Astrocyte (in vitro differentiated cells and primary cell): ENCODE measurements around the gene VSTM5. TPM values are rescaled to one million over a fixed set of nuclear protein-coding genes. Genes with fewer than 3 reads are reported as not detected.
"Not testable (repeated sequence)": the region's sequence is repeated elsewhere in the genome, so short reads cannot be mapped to it uniquely, and the experiment has no call there.

Source experiments
- DNase-seq: peaks from one replicate; pipeline ENCODE4 v3.0.0-alpha.2; 2010; ENCODE audit warnings: low read depth
- FAIRE-seq: peaks from 2 replicates; lab custom pipeline; 2011; peaks lifted over from hg19 to GRCh38; lab: Jason Lieb, UNC
- H2AFZ ChIP-seq: 2 replicates; pipeline ENCODE4 v1.6.0; 2012; ENCODE audit warnings: low read depth, low read length, inconsistent platforms
- H3K27ac ChIP-seq: 2 replicates; pipeline ENCODE4 v1.5.1; 2011; ENCODE audit warnings: low read depth, low read length, inconsistent platforms
- H3K27me3 ChIP-seq: 2 replicates; pipeline ENCODE4 v1.6.0; 2011; ENCODE audit warnings: low read length, inconsistent platforms; ENCODE audit not compliant: insufficient read depth
- H3K36me3 ChIP-seq: 2 replicates; pipeline ENCODE4 v1.5.1; 2011; ENCODE audit warnings: low read length, inconsistent platforms; ENCODE audit not compliant: insufficient read depth
- H3K4me1 ChIP-seq: 2 replicates; pipeline ENCODE4 v1.5.1; 2011; ENCODE audit warnings: low read length, inconsistent platforms; ENCODE audit not compliant: insufficient read depth
- H3K4me2 ChIP-seq: 2 replicates; pipeline ENCODE4 v1.6.0; 2012; ENCODE audit warnings: low read length, inconsistent platforms
- H3K4me3 ChIP-seq: 2 replicates; pipeline ENCODE4 v1.5.1; 2011; ENCODE audit warnings: low read depth, mild to moderate bottlenecking, low read length, inconsistent platforms; ENCODE audit not compliant: insufficient read depth
- H3K79me2 ChIP-seq: 2 replicates; pipeline ENCODE4 v1.6.0; 2012; ENCODE audit warnings: mild to moderate bottlenecking, low read length, inconsistent platforms; ENCODE audit not compliant: insufficient read depth
- H3K9ac ChIP-seq: 2 replicates; pipeline ENCODE4 v1.6.0; 2012; ENCODE audit warnings: mild to moderate bottlenecking, low read length, inconsistent platforms
- H3K9me3 ChIP-seq: 2 replicates; pipeline ENCODE4 v1.5.1; 2012; ENCODE audit warnings: low read depth, mild to moderate bottlenecking, low read length, inconsistent platforms; ENCODE audit not compliant: insufficient read depth
- H4K20me1 ChIP-seq: 2 replicates; pipeline ENCODE4 v1.6.0; 2012; ENCODE audit warnings: low read length, inconsistent platforms; ENCODE audit not compliant: insufficient read depth
- H3K27ac Mint-ChIP-seq: one replicate; pipeline ENCODE4 v1.8.0; 2021; ENCODE audit warnings: mild to moderate bottlenecking, mixed read lengths; ENCODE audit not compliant: unreplicated experiment
- H3K27me3 Mint-ChIP-seq: one replicate; pipeline ENCODE4 v1.8.0; 2021; ENCODE audit warnings: low read depth, mixed read lengths; ENCODE audit not compliant: unreplicated experiment
- H3K36me3 Mint-ChIP-seq: one replicate; pipeline ENCODE4 v1.8.0; 2021; ENCODE audit warnings: low read depth, mixed read lengths; ENCODE audit not compliant: unreplicated experiment
- H3K4me1 Mint-ChIP-seq: one replicate; pipeline ENCODE4 v1.8.0; 2021; ENCODE audit warnings: low read depth, mixed read lengths; ENCODE audit not compliant: unreplicated experiment
- H3K4me3 Mint-ChIP-seq: one replicate; pipeline ENCODE4 v1.8.0; 2021; ENCODE audit warnings: mild to moderate bottlenecking, moderate library complexity, mixed read lengths; ENCODE audit not compliant: unreplicated experiment
- H3K9me3 Mint-ChIP-seq: one replicate; pipeline ENCODE4 v1.8.0; 2021; ENCODE audit warnings: mild to moderate bottlenecking, mixed read lengths; ENCODE audit not compliant: unreplicated experiment
- EZH2 ChIP-seq: IDR thresholded peaks from 2 replicates; pipeline ENCODE4 v1.6.1; 2012; ENCODE audit warnings: mild to moderate bottlenecking, low read length, inconsistent platforms; ENCODE audit not compliant: insufficient read depth
- total RNA-seq: library from RNA; stranded (reverse); gene quantifications from 2 replicates; pipeline ENCODE4 v1.2.1, GENCODE V29; 2021
- TF ChIP-seq, protein P1 (sequence below): IDR thresholded peaks from 2 replicates; pipeline ENCODE4 v1.5.1; 2011; ENCODE audit warnings: low read depth, mild to moderate bottlenecking, inconsistent platforms, low read length, moderate library complexity; ENCODE audit not compliant: insufficient read depth

VSTM5 gene
- total RNA-seq, 1 donor from 2014 or later = 0.45 TPM

DNA sequence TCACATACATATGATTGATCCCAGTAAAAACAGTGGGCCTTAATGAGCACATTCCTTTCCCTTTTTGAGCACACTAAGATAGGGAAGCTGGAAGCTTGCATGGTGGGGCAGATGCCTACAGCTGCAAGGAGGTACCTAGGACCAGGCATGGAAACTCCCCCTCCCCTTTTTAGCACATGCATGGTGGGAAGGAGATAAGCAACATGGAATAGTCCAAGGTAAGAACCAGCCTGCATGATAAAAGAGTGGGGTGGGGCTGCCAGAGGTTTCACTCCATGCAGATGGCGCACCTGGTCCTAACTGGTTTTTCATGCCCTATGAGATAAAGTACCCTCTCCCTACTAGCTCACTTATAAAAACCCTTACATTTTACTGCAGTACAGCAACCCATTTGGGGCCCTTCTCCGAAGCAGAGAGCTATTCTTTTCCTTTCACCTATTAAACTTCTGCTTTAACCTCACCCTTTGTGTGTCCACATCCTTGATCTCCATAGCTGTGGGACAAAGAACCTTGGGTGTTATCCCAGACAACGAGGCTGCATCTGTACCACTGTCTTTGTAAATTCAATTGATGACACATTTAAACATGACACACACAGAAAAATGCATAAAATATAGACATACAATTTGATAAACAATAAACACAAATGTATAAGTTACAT, 40.1 kb upstream of the VSTM5 start:
- Histone ChIP-seq H3K36me3 (no peaks in the 10 kb centered on the region), H3K9ac (no peak overlapping the region), H4K20me1 (no peaks in the 10 kb centered on the region), H3K79me2 (no peaks in the 10 kb centered on the region), H3K4me1 (no peaks in the 10 kb centered on the region), H3K27me3 (peaks cover 2% of the 10 kb centered on the region), H3K4me2 (no peak overlapping the region), H3K4me3 (no peak overlapping the region), H2AFZ (no peak overlapping the region), H3K27ac (no peak overlapping the region), H3K9me3 (no peaks in the 10 kb centered on the region)
- Mint-ChIP-seq H3K27ac (no peak overlapping the region), H3K4me1 (no peaks in the 10 kb centered on the region), H3K9me3 (peaks cover 6% of the 10 kb centered on the region), H3K27me3 (no peaks in the 10 kb centered on the region), H3K4me3 (no peak overlapping the region), H3K36me3 (no peaks in the 10 kb centered on the region)
- no peak for DNase-seq
- FAIRE-seq = no peak
- no peak for TF ChIP-seq EZH2
- TF ChIP-seq, protein P1, sequence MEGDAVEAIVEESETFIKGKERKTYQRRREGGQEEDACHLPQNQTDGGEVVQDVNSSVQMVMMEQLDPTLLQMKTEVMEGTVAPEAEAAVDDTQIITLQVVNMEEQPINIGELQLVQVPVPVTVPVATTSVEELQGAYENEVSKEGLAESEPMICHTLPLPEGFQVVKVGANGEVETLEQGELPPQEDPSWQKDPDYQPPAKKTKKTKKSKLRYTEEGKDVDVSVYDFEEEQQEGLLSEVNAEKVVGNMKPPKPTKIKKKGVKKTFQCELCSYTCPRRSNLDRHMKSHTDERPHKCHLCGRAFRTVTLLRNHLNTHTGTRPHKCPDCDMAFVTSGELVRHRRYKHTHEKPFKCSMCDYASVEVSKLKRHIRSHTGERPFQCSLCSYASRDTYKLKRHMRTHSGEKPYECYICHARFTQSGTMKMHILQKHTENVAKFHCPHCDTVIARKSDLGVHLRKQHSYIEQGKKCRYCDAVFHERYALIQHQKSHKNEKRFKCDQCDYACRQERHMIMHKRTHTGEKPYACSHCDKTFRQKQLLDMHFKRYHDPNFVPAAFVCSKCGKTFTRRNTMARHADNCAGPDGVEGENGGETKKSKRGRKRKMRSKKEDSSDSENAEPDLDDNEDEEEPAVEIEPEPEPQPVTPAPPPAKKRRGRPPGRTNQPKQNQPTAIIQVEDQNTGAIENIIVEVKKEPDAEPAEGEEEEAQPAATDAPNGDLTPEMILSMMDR = no peak

DNA sequence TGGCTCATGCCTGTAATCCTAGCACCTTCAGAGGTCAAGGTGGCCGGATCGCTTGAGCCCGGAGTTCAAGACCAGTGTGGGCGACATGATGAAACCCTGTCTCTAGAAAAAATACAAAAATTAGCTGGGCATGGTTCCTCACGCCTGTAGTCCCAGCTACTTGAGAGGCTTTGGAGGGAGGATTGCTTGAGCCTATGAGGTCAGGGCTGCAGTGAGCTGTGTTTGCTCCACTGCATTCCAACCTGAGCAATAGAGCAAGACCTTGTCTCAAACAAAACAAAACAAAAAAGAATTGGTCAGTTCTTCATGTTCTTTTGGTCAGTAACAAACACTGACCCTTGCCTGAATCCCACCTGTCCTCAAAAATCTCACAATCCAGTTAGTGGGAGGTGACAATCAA, 36.7 kb upstream of the VSTM5 start:
- no peak for TF ChIP-seq EZH2
- TF ChIP-seq, protein P1 = no peak
- no peak overlapping the region for H3K9ac ChIP-seq
- H2AFZ ChIP-seq = no peak overlapping the region
- no peaks in the 10 kb centered on the region for H3K79me2 ChIP-seq
- H4K20me1 ChIP-seq = no peaks in the 10 kb centered on the region
- no peak overlapping the region for H3K4me3 ChIP-seq
- H3K9me3 ChIP-seq = peaks cover 7% of the 10 kb centered on the region
- Mint-ChIP-seq H3K4me1 (no peaks in the 10 kb centered on the region), H3K36me3 (no peaks in the 10 kb centered on the region), H3K27me3 (peaks cover 3% of the 10 kb centered on the region), H3K27ac (no peak overlapping the region), H3K9me3 (peaks cover 7% of the 10 kb centered on the region), H3K4me3 (no peak overlapping the region)
- FAIRE-seq (no peak), DNase-seq (no peak)
- no peak overlapping the region for H3K27ac ChIP-seq
- no peaks in the 10 kb centered on the region for H3K4me1 ChIP-seq
- no peaks in the 10 kb centered on the region for H3K36me3 ChIP-seq
- peaks cover 2% of the 10 kb centered on the region for H3K27me3 ChIP-seq
- no peak overlapping the region for H3K4me2 ChIP-seq

DNA sequence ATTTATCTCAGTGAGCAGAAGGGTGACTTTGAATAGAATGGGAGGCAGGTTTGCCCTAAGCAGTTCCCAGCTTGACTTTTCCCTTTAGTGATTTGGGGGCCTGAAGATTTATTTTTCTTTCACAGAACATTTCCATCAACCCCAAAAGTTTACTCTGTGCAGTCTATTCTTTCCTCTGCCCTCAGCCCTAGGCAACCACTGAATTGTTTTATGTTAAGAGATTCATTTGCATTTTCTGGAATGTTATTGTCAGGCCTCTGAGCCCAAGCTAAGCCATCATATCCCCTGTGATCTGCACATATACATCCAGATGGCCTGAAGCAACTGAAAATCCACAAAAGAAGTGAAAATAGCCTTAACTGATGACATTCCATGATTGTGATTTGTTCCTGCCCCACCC, 28.7 kb upstream of the VSTM5 start:
- not testable (repeated sequence) for H3K27me3 ChIP-seq, H3K4me1 Mint-ChIP-seq, DNase-seq, H3K27ac ChIP-seq, H3K4me1 ChIP-seq, H3K4me3 ChIP-seq, H3K36me3 Mint-ChIP-seq, H3K9me3 Mint-ChIP-seq, H3K9me3 ChIP-seq, H3K9ac ChIP-seq, H3K4me3 Mint-ChIP-seq, H3K36me3 ChIP-seq, H3K27me3 Mint-ChIP-seq, H3K27ac Mint-ChIP-seq, H3K4me2 ChIP-seq, H2AFZ ChIP-seq, FAIRE-seq, H3K79me2 ChIP-seq, H4K20me1 ChIP-seq
